ENCODE results near the gene GLIS1. TPM values are rescaled to one million over a fixed set of nuclear protein-coding genes. Genes with fewer than 3 reads are reported as not detected.

The GLIS1 gene
- total RNA-seq, 1 donor from 2014 or later: not detected

DNA sequence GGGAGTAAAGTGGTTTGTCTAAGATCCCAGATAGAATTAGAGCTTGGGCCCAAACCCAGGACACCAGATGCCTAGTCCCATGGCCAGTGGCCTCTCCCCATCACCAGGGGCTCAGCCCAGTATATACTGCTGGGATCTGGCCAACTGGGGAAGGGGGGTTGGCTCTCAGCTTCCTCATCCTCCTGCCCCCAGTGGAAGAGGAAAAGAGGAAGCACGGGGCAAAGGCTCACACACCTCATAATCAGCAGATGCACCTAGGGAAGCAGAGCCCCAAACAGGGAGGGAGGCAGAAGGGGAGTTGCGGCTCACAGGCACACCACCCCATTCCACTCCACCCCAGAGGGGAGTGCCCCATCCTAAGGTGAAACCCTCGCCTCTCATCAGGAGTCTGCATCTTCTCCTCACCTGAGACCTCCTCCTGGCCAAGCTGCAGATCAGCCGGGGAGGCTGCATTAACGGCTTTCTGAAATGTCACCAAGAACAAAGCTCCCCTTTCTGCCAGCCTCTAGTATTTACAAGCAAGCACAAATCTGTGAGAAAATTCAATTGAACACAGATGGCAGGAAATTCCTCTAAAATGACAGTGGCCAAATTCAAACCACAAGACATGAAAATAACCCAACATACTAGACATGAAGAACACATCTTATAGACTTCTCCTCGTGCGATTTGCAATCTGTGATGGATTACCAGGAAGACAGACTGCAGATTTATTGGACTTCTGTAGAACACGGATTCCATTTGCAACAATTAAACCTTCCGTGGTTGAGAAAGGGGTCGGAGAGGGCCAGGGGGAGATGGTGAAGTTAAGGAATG, 82.8 kb downstream of the GLIS1 start:
- Mint-ChIP-seq H3K27ac (ENCODE audit: unreplicated experiment) (no peak overlapping the region), H3K27me3 (ENCODE audit: unreplicated experiment) (peaks cover 6% of the 10 kb centered on the region), H3K9me3 (ENCODE audit: unreplicated experiment) (no peaks in the 10 kb centered on the region), H3K4me1 (ENCODE audit: unreplicated experiment) (peaks cover 2% of the 10 kb centered on the region), H3K36me3 (ENCODE audit: low read depth, unreplicated experiment) (no peaks in the 10 kb centered on the region), H3K4me3 (ENCODE audit: unreplicated experiment) (no peak overlapping the region)
- no peak for DNase-seq (ENCODE audit: low spot score)
- TF ChIP-seq, protein P1, sequence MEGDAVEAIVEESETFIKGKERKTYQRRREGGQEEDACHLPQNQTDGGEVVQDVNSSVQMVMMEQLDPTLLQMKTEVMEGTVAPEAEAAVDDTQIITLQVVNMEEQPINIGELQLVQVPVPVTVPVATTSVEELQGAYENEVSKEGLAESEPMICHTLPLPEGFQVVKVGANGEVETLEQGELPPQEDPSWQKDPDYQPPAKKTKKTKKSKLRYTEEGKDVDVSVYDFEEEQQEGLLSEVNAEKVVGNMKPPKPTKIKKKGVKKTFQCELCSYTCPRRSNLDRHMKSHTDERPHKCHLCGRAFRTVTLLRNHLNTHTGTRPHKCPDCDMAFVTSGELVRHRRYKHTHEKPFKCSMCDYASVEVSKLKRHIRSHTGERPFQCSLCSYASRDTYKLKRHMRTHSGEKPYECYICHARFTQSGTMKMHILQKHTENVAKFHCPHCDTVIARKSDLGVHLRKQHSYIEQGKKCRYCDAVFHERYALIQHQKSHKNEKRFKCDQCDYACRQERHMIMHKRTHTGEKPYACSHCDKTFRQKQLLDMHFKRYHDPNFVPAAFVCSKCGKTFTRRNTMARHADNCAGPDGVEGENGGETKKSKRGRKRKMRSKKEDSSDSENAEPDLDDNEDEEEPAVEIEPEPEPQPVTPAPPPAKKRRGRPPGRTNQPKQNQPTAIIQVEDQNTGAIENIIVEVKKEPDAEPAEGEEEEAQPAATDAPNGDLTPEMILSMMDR (IDR thresholded peaks at IDR 0.05; ENCODE audit: unreplicated experiment): no peak

DNA sequence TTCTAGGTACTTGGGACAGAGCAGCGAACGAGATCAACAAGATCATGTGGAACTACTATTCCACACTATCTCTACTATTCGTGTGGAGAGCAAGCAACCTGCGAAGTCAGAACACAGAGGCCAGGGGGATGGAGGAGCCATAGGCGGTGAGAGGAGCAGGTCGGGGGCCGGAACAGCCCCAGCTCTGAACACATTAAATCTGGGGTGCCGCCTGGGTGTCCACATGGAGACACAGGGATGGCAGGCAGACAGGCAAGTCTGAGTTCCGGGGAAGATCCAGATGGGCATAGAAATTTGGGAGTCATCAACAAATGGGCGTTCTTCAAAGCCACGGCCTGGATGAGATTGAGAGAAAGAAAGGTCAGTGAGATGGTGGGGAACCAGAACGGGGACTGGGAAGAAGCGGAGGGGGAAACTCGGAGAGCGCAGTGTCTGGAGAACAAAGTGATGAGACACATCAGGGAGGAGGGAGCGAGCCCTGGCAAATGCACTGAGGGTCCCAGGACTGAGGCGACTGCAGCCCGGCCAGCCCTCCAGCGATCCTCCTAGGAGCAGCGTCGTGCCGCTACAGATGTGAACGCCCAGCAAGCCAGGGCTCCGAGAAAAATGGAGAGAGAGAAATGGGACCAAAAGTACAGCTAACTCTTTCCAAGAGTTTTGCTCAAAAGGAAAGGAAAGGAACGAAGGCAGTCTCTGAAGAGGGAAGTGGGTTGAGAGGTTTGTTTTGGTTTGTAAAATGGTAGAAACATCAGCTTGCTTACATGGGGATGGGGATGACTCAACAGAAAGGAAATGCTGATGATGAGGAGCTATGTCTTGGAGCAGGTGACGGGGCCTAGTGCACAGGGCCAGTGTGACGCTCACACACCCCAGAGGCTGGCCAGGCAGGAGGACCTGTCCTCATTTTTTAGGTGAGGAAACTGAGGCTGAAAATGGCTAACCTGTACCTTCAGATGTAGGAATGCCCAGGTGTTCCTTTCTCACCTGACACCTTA, 84.5 kb downstream of the GLIS1 start:
- H3K27me3 Mint-ChIP-seq (ENCODE audit: unreplicated experiment): peaks cover 6% of the 10 kb centered on the region
- DNase-seq (ENCODE audit: low spot score): no peak
- peaks cover 2% of the 10 kb centered on the region for H3K4me1 Mint-ChIP-seq (ENCODE audit: unreplicated experiment)
- no peak overlapping the region for H3K4me3 Mint-ChIP-seq (ENCODE audit: unreplicated experiment)
- H3K9me3 Mint-ChIP-seq (ENCODE audit: unreplicated experiment): no peaks in the 10 kb centered on the region
- H3K27ac Mint-ChIP-seq (ENCODE audit: unreplicated experiment): no peak overlapping the region
- TF ChIP-seq, protein P1 (IDR thresholded peaks at IDR 0.05; ENCODE audit: unreplicated experiment): no peak
- no peaks in the 10 kb centered on the region for H3K36me3 Mint-ChIP-seq (ENCODE audit: low read depth, unreplicated experiment)

DNA sequence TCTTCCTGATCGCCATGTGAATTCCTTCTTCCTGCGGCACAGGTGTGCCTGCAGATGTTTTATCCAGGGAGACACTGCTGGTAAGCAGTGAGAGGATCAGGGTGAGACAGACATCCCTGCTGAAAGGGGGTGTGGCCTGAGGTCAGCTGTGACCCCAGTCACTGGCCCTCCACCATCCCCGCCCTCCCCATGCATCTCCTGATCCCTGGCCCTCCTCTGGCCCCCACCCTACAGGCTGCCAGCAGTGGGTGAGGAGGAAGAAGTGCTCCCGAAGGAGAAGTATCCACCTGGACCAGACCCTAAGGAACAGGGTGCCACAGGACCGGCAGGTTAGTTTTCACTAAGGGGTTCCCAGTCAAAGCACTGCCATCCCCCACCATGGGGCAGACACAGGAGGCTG, 85.3 kb downstream of the GLIS1 start:
- H3K27me3 Mint-ChIP-seq (ENCODE audit: unreplicated experiment): peaks cover 6% of the 10 kb centered on the region
- DNase-seq (ENCODE audit: low spot score): no peak
- TF ChIP-seq, protein P1 (IDR thresholded peaks at IDR 0.05; ENCODE audit: unreplicated experiment): no peak
- peaks cover 2% of the 10 kb centered on the region for H3K4me1 Mint-ChIP-seq (ENCODE audit: unreplicated experiment)
- H3K9me3 Mint-ChIP-seq (ENCODE audit: unreplicated experiment): no peaks in the 10 kb centered on the region
- no peak overlapping the region for H3K27ac Mint-ChIP-seq (ENCODE audit: unreplicated experiment)
- no peaks in the 10 kb centered on the region for H3K36me3 Mint-ChIP-seq (ENCODE audit: low read depth, unreplicated experiment)
- no peak overlapping the region for H3K4me3 Mint-ChIP-seq (ENCODE audit: unreplicated experiment)

DNA sequence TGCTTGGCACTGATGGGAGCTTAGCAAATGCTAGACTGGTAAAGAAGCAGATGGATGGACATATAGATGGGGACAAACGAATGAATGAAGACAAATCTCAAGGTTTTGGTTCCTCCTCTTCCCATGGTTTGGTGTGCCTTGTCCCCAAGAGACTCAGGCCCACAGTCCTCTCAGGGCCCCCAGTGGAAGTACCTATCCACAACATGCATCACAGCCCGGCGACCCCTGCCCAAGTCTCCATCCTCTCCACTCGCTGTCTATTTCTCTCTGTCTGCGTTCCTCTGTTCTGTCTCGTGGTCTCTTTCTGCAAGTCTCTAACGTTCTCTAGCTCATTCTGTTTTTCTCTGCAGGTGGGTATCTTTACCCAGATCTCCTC, 85.8 kb downstream of the GLIS1 start:
- Mint-ChIP-seq H3K4me3 (ENCODE audit: unreplicated experiment) (no peak overlapping the region), H3K27ac (ENCODE audit: unreplicated experiment) (no peak overlapping the region), H3K27me3 (ENCODE audit: unreplicated experiment) (peaks cover 6% of the 10 kb centered on the region), H3K36me3 (ENCODE audit: low read depth, unreplicated experiment) (no peaks in the 10 kb centered on the region), H3K9me3 (ENCODE audit: unreplicated experiment) (no peaks in the 10 kb centered on the region), H3K4me1 (ENCODE audit: unreplicated experiment) (peaks cover 1% of the 10 kb centered on the region)
- DNase-seq (ENCODE audit: low spot score): no peak
- TF ChIP-seq, protein P1 (IDR thresholded peaks at IDR 0.05; ENCODE audit: unreplicated experiment): no peak
